B cell (primary cell): ENCODE results near the gene MMP1. TPM values are rescaled to one million over a fixed set of nuclear protein-coding genes. Genes with fewer than 3 reads are reported as not detected.

Source experiments
- ATAC-seq: fragments of 200-7000 bp; cut with Tn5 transposase; one replicate; pipeline ENCODE4 v1.10.0; 2021; ENCODE audit warnings: low read depth, mild to moderate bottlenecking, moderate number of reproducible peaks, moderate library complexity
- CTCF ChIA-PET: fragments of 350-600 bp; sonication (Branson Sonifier 250); formaldehyde crosslinking; loops from one replicate; lab custom pipeline; 2021; ENCODE audit warnings: antibody characterized with exemption, inconsistent platforms; lab: Charles Lee
- POLR2A ChIA-PET: fragments of 350-600 bp; sonication (Branson Sonifier 250); formaldehyde crosslinking; loops from one replicate; lab custom pipeline; 2021; ENCODE audit warnings: antibody characterized with exemption; lab: Charles Lee
- DNase-seq: peaks from one replicate; pipeline ENCODE4 v3.0.0; 2013
- H2AFZ ChIP-seq: 2 replicates; pipeline ENCODE4 v1.6.1; 2012; ENCODE audit warnings: mild to moderate bottlenecking, low read depth, low read length; ENCODE audit not compliant: insufficient read depth, poor library complexity, severe bottlenecking
- H3K27ac ChIP-seq, 2 donors: 1 replicate in 1 of 2; 2 replicates in 1 of 2; pipeline ENCODE4 v1.5.1; 2012 to 2013; ENCODE audit warnings: low read length in 2 of 2, mild to moderate bottlenecking in 2 of 2, moderate library complexity in 1 of 2
- H3K27me3 ChIP-seq, 4 experiments: fragments of 200-600 bp in 1 of 4; sonication (generic) in 1 of 4; replicated peaks in 1 of 4; 1 replicate in 2 of 4; 2 replicates in 2 of 4; pipeline versions ENCODE4 v1.6.1 to v1.7.0; 2013 to 2016; ENCODE audit warnings: low read length in 3 of 4, mild to moderate bottlenecking in 2 of 4, mixed read lengths in 1 of 4, moderate library complexity in 1 of 4; ENCODE audit not compliant: insufficient read depth in 4 of 4, control insufficient read depth in 3 of 4; ENCODE audit errors: control extremely low read depth in 1 of 4
- H3K36me3 ChIP-seq, 2 experiments: replicated peaks in 1 of 2; 1 replicate in 1 of 2; 2 replicates in 1 of 2; pipeline versions ENCODE4 v1.6.1 to v1.7.1; 2013; ENCODE audit warnings: low read length in 1 of 2; ENCODE audit not compliant: insufficient read depth in 2 of 2, control insufficient read depth in 1 of 2; ENCODE audit errors: control extremely low read depth in 1 of 2, extremely low read depth in 1 of 2
- H3K4me1 ChIP-seq, 2 donors: fragments of 200-600 bp in 1 of 2; sonication (generic) in 1 of 2; 1 replicate in 1 of 2; 2 replicates in 1 of 2; pipeline versions ENCODE4 v1.5.1 to v1.6.1; 2013 to 2017; ENCODE audit warnings: low read length in 2 of 2; ENCODE audit not compliant: control insufficient read depth in 2 of 2, insufficient read depth in 2 of 2
- H3K4me2 ChIP-seq: replicated peaks from 2 replicates; pipeline ENCODE3; 2012; ENCODE audit warnings: mild to moderate bottlenecking, low read depth, low read length; ENCODE audit not compliant: poor library complexity, severe bottlenecking
- H3K4me3 ChIP-seq, 5 experiments: fragments of 200-600 bp in 1 of 5; sonication (generic) in 1 of 5; 1 replicate in 3 of 5; 2 replicates in 2 of 5; pipeline versions ENCODE4 v1.5.1 to v1.7.0; 2011 to 2016; ENCODE audit warnings: low read length in 4 of 5, mild to moderate bottlenecking in 4 of 5, low read depth in 2 of 5, control low read depth in 1 of 5, moderate library complexity in 1 of 5; ENCODE audit not compliant: insufficient read depth in 1 of 5; ENCODE audit errors: control extremely low read depth in 1 of 5, extremely low read depth in 1 of 5
- H3K79me2 ChIP-seq: fragments of 200-600 bp; sonication (generic); one replicate; pipeline ENCODE4 v1.6.0; 2016; ENCODE audit warnings: low read length; ENCODE audit not compliant: control insufficient read depth, insufficient read depth
- H3K9ac ChIP-seq: fragments of 200-600 bp; sonication (generic); 2 replicates; pipeline ENCODE4 v1.6.1; 2017; ENCODE audit warnings: mild to moderate bottlenecking, low read length, moderate library complexity
- H3K9me3 ChIP-seq, 3 donors: one replicate each; pipeline versions ENCODE4 v1.6.1 to v1.7.1; 2013; ENCODE audit warnings: low read length in 2 of 3; ENCODE audit not compliant: control insufficient read depth in 2 of 3, insufficient read depth in 1 of 3; ENCODE audit errors: control extremely low read depth in 1 of 3
- H4K20me1 ChIP-seq: 2 replicates; pipeline ENCODE4 v1.6.0; 2012; ENCODE audit warnings: mild to moderate bottlenecking, low read length; ENCODE audit not compliant: insufficient read depth, control insufficient read depth, poor library complexity, severe bottlenecking
- H3K27ac Mint-ChIP-seq: one replicate; pipeline ENCODE4 v1.8.0; 2021; ENCODE audit warnings: mixed read lengths
- H3K27me3 Mint-ChIP-seq: one replicate; pipeline ENCODE4 v1.8.0; 2021; ENCODE audit warnings: mixed read lengths
- H3K4me1 Mint-ChIP-seq: one replicate; pipeline ENCODE4 v1.8.0; 2021; ENCODE audit warnings: mixed read lengths
- H3K4me3 Mint-ChIP-seq: one replicate; pipeline ENCODE4 v1.8.0; 2021; ENCODE audit warnings: mixed read lengths
- H3K9me3 Mint-ChIP-seq: one replicate; pipeline ENCODE4 v1.8.0; 2022; ENCODE audit warnings: mixed read lengths; ENCODE audit not compliant: insufficient read depth
- CTCF ChIP-seq: fragments of 200-600 bp; IDR thresholded peaks from one replicate; pipeline ENCODE4 v1.8.0; 2022; ENCODE audit warnings: antibody characterized with exemption, mild to moderate bottlenecking
- EZH2 ChIP-seq: IDR thresholded peaks from 2 replicates; pipeline ENCODE4 v1.6.1; 2012; ENCODE audit warnings: borderline replicate concordance, low read depth, mild to moderate bottlenecking, moderate library complexity, low read length; ENCODE audit not compliant: insufficient read depth, poor library complexity, severe bottlenecking
- WGBS: methylation state at CpG from one replicate; pipeline ENCODE4 v1.1.5; 2013; ENCODE audit warnings: missing lambda C conversion rate; ENCODE audit not compliant: insufficient coverage; 5-methylcytosine and 5-hydroxymethylcytosine counted together
- intact Hi-C: fragments of 100-400 bp; cut with micrococcal nuclease; formaldehyde crosslinking; loops from one replicate; pipeline ENCODE4 v1.10.0; 2022
- polyA plus RNA-seq: library from polyadenylated mRNA; depleted of rRNA; stranded (reverse); fragments of >200 nt; gene quantifications from 2 replicates; pipeline ENCODE4 v1.2.3, GENCODE V29; 2012
- total RNA-seq, 2 donors: library from RNA; stranded (reverse); fragments of 120-200 nt in 1 of 2; gene quantifications; 1 replicate in 1 of 2; 2 replicates in 1 of 2; pipeline versions ENCODE4 v1.2.3 to v1.2.4, GENCODE V29; 2013 to 2022

Gene MMP1
- total and polyA plus RNA-seq, 2 donors (not counting 1 experiment from before 2014, with no cell fraction given) = not detected

- Histone ChIP-seq H3K27me3 (peaks cover 0 to 17% (median 0%) of the 10 kb centered on the region in 4 experiments), H3K27ac (no peak overlapping the region), H3K79me2 (no peaks in the 10 kb centered on the region), H3K4me1 (no peaks in the 10 kb centered on the region), H3K4me3 (no peak overlapping the region), H2AFZ (no peak overlapping the region), H3K9me3 (peaks cover 0 to 9% (median 0%) of the 10 kb centered on the region in 3 donors), H3K4me2 (no peak overlapping the region), H4K20me1 (no peaks in the 10 kb centered on the region), H3K36me3 (no peaks in the 10 kb centered on the region), H3K9ac (no peak overlapping the region)
- intact Hi-C loops = no loop called here
- H3K9me3 Mint-ChIP-seq = no peaks in the 10 kb centered on the region
- peaks cover 45% of the 10 kb centered on the region for H3K27me3 Mint-ChIP-seq
- 71% methylated on average over 1 of the region's 5 CpGs for WGBS
- ChIA-PET CTCF (no interaction called here), POLR2A (no interaction called here)
- no peak overlapping the region for H3K4me3 Mint-ChIP-seq
- H3K27ac Mint-ChIP-seq = no peak overlapping the region
- DNase-seq = no peak
- no peak for ATAC-seq
- TF ChIP-seq CTCF (no peak), EZH2 (no peak)
- peaks cover 2% of the 10 kb centered on the region for H3K4me1 Mint-ChIP-seq
Measured at GRCh38 chr11:102830001-102830727, 32.2 kb upstream of the MMP1 start.

- no peaks in the 10 kb centered on the region for H3K36me3 ChIP-seq
- ChIA-PET CTCF (no interaction called here), POLR2A (no interaction called here)
- H3K79me2 ChIP-seq = no peaks in the 10 kb centered on the region
- no peak for ATAC-seq
- no peak overlapping the region for H3K27ac Mint-ChIP-seq
- H3K9me3 Mint-ChIP-seq = no peaks in the 10 kb centered on the region
- no peak overlapping the region for H3K4me3 Mint-ChIP-seq
- TF ChIP-seq CTCF = no peak
- no peak for TF ChIP-seq EZH2
- DNase-seq = no peak
- H3K9ac ChIP-seq = no peak overlapping the region
- 60% methylated on average over 4 of the region's 6 CpGs for WGBS
- no peaks in the 10 kb centered on the region for H3K4me1 ChIP-seq
- H3K4me3 ChIP-seq = no peak overlapping the region
- H3K4me2 ChIP-seq = no peak overlapping the region
- no peaks in the 10 kb centered on the region for H4K20me1 ChIP-seq
- H3K27me3 ChIP-seq = peaks cover 0 to 17% (median 0%) of the 10 kb centered on the region in 4 experiments
- H3K27me3 Mint-ChIP-seq = peaks cover 38% of the 10 kb centered on the region
- H3K27ac ChIP-seq = no peak overlapping the region
- H3K4me1 Mint-ChIP-seq = peaks cover 2% of the 10 kb centered on the region
- intact Hi-C loops = no loop called here
- no peak overlapping the region for H2AFZ ChIP-seq
- H3K9me3 ChIP-seq = peaks cover 0 to 9% (median 0%) of the 10 kb centered on the region in 3 donors
Measured at GRCh38 chr11:102829316-102830000, 31.5 kb upstream of the MMP1 start.
